ENCODE results near the gene TBPL2. TPM values are rescaled to one million over a fixed set of nuclear protein-coding genes. Genes with fewer than 3 reads are reported as not detected.
A peak's percentile ranks its signal among the peaks of the same experiment; 100 is the strongest.
"Not testable (repeated sequence)": the region's sequence is repeated elsewhere in the genome, so short reads cannot be mapped to it uniquely, and the experiment has no call there.

The TBPL2 gene
- total RNA-seq, 1 experiment from 2014 or later: not detected

GRCh38 chr14:55449116-55449515, 8.7 kb upstream of the TBPL2 start:
- in situ Hi-C loops (cut with HindIII; ENCODE audit: low pct_unique_long_range_greater_than_20kb, low sequenced_read_pairs): no loop called here

GRCh38 chr14:55448141-55448614, 7.8 kb upstream of the TBPL2 start:
- peak; percentile 57 for DNase-seq (ENCODE audit: low read depth, low spot score)
- in situ Hi-C loops (cut with HindIII; ENCODE audit: low pct_unique_long_range_greater_than_20kb, low sequenced_read_pairs): no loop called here

More at GRCh38 chr14:55449116-55449515, 8.7 kb upstream of the TBPL2 start:
- DNase-seq (ENCODE audit: low read depth, low spot score): no peak

DNA sequence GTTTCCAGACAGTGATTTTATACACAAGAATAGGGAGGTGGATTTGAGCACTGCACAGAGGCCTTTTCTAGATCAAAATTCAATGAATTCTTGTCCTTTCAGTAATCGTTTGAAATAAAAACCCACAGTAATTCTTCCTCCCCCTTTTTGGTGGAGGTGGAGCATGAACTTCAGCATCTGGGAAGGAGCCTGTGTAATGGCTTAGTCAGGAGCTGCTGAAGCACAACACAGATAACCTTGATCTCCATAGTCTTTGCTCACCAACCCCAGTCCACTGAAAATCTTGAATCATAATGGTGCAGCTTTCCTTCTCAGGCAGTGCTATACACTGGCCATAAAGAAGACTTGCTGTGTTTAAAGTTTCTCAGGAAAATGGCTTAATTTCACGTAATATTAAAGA, 6.4 kb upstream of the TBPL2 start:
- in situ Hi-C loops (cut with HindIII; ENCODE audit: low pct_unique_long_range_greater_than_20kb, low sequenced_read_pairs): no loop called here
- peak; percentile 27 for DNase-seq (ENCODE audit: low read depth, low spot score)

GRCh38 chr14:55446127-55446736, 5.8 kb upstream of the TBPL2 start:
- peak; percentile 86 for DNase-seq (ENCODE audit: low read depth, low spot score)
- in situ Hi-C loops (cut with HindIII; ENCODE audit: low pct_unique_long_range_greater_than_20kb, low sequenced_read_pairs): no loop called here

DNA sequence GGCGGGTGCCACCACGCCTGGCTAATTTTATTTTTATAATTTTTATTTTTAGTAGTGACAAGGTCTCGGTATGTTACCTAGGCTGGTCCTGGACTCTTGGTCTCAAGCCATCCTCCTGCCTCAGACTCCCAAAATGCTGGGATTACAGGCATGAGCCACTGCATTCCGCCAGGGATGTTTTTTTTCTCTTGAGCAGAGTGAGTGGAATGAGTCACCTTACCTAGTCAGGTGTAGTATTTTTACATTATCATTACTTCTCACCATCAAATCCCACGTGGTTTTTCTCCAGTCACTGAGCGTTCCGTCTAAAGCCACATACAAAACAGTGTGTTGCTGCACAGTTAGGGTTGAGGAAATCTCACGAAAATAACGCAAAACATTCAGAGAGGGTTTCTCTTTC, 870 bp upstream of the TBPL2 start:
- in situ Hi-C loops (cut with HindIII; ENCODE audit: low pct_unique_long_range_greater_than_20kb, low sequenced_read_pairs): no loop called here

DNA sequence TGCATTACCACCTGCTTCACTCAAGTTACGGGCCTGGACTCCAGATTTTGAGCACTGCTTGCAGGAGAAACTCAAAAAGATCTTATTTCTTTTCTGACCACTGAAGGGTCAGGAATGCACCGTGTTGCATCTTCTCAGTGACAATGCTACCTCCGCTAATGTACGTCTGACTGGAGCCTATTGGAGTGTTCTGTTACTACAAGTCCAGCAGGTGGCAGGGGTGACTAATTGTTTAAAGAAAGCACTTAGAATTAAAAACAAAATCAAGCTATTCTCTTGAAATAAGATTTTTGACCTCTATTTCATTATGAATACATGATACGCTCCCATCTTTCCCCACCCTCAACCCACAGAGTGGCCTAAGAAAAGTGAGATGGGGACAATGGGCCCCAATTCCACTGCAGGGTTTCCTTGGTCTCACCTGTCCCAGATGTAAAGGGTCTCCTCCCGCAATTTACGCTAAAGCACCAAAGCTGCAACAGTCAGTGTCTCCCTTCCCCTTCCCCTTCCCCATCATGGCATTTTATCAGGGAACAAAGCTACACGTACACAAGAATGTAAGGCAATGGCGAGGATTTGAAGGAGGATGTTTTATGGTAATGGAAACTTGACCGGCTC, 2.2 kb downstream of the TBPL2 start:
- DNase-seq (ENCODE audit: low read depth, low spot score): peak; percentile 57
- in situ Hi-C loops (cut with HindIII; ENCODE audit: low pct_unique_long_range_greater_than_20kb, low sequenced_read_pairs): no loop called here

More for the DNA sequence above, 870 bp upstream of the TBPL2 start:
- no peak for DNase-seq (ENCODE audit: low read depth, low spot score)

DNA sequence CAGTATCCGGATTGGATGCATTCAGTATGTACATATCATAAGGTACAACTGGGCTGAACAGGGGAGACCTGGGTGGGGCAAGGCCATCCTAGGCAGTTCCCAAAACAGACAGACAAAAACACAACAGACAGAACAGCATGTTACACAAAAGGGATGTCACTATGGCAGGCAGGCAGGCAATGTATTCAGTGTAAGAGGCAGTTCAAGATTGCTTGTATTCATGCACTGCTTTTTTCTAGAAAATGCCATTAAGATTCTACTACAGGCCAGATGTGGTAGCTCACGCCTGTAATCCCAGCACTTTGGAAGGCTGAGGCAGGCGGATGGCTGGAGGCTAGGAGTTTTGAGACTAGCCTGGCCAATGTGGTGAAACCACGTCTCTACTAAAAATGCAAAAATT, 3.5 kb downstream of the TBPL2 start:
- in situ Hi-C loops (cut with HindIII; ENCODE audit: low pct_unique_long_range_greater_than_20kb, low sequenced_read_pairs): no loop called here

DNA sequence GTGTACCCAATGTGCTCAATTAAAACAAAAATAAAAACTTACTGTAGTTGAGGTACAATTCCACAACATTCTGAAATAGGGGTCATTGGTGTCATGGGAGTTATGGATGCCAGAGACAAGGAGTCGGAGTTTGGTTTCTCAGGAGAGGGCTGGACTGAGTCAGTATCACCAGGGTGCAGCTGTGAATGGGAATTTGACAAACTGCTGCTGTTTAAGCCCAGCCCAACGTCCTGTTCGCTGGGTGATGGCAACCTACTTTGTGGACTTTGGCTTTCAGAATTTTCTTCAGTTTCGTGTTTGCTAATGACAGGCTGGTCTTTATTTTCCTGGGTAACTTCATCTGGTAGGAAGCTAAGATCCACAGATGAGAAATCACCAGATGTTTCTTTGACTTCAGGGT, 3.9 kb downstream of the TBPL2 start:
- no peak for DNase-seq (ENCODE audit: low read depth, low spot score)
- in situ Hi-C loops (cut with HindIII; ENCODE audit: low pct_unique_long_range_greater_than_20kb, low sequenced_read_pairs): no loop called here

More for the DNA sequence above, 3.5 kb downstream of the TBPL2 start:
- no peak for DNase-seq (ENCODE audit: low read depth, low spot score)

DNA sequence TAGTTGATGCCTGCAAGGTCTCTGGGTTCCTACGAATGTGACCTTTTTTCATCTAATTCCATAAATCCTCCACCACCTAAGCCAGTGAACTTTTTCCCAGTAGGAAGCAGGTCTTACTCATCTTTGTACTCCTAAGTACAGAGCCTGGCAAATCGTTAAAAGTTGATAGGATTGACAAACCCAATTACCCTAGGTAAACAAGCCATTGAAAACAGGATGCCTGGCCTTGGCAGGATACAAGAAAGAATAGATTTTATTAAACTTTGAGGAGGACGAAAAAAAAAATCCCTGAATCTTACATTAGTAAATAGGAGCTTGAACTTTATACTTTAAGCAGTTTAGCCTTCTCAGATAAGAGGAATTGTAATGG, 5.6 kb downstream of the TBPL2 start:
- in situ Hi-C loops (cut with HindIII; ENCODE audit: low pct_unique_long_range_greater_than_20kb, low sequenced_read_pairs): no loop called here
- no peak for DNase-seq (ENCODE audit: low read depth, low spot score)

GRCh38 chr14:55433880-55434804, 6.3 kb downstream of the TBPL2 start:
- DNase-seq (ENCODE audit: low read depth, low spot score): no peak
- in situ Hi-C loops (cut with HindIII; ENCODE audit: low pct_unique_long_range_greater_than_20kb, low sequenced_read_pairs): no loop called here

GRCh38 chr14:55432628-55433027, 7.8 kb downstream of the TBPL2 start:
- DNase-seq (ENCODE audit: low read depth, low spot score): no peak
- in situ Hi-C loops (cut with HindIII; ENCODE audit: low pct_unique_long_range_greater_than_20kb, low sequenced_read_pairs): no loop called here

GRCh38 chr14:55430024-55430690, 10.3 kb downstream of the TBPL2 start:
- DNase-seq (ENCODE audit: low read depth, low spot score): peak; percentile 78
- in situ Hi-C loops (cut with HindIII; ENCODE audit: low pct_unique_long_range_greater_than_20kb, low sequenced_read_pairs): no loop called here

DNA sequence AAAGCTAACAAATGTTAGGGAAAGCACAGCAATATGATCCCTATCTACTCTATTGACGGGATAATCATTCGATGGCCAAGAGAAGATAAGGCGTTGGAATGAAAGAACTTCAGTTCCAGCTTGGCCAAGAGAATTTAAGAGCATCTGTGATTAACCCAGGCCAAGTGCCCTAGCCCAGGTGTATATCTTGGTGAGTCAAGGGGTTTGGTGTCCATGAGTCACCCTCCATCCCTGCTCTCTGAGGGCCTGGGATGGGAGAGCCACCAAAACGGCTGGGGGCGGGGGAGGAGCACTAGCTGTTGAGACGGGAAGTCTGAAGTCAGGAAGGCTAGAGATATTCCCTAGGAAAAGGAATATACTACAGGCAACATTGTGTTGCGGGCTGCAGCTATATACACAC, 13.0 kb downstream of the TBPL2 start:
- in situ Hi-C loops (cut with HindIII; ENCODE audit: low pct_unique_long_range_greater_than_20kb, low sequenced_read_pairs): no loop called here
- DNase-seq (ENCODE audit: low read depth, low spot score): no peak

- no peak for DNase-seq (ENCODE audit: low read depth, low spot score)
- in situ Hi-C loops (cut with HindIII; ENCODE audit: low pct_unique_long_range_greater_than_20kb, low sequenced_read_pairs): no loop called here
Observed at GRCh38 chr14:55426891-55427290, 13.5 kb downstream of the TBPL2 start.

- DNase-seq (ENCODE audit: low read depth, low spot score): no peak
- in situ Hi-C loops (cut with HindIII; ENCODE audit: low pct_unique_long_range_greater_than_20kb, low sequenced_read_pairs): no loop called here
Observed at GRCh38 chr14:55425091-55425490, 15.3 kb downstream of the TBPL2 start.

DNA sequence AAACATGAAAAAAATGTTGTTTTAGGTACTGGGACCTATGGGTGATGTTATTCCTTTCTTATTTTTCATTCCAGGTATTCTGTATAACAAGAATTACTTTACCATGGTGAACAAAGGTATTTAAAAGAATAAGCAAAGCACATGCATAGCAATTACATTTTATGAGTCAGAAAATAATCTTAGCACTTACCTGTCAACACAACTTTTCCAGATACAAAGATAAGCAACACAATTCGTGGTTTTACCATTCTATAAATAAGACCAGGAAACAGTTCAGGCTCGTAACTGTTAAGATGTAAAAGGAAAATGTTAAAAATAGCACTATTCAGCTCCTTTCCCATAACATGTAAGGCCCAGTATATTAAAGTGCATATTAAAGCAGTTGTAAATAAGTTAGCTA, 16.4 kb downstream of the TBPL2 start:
- in situ Hi-C loops (cut with HindIII; ENCODE audit: low pct_unique_long_range_greater_than_20kb, low sequenced_read_pairs): no loop called here
- no peak for DNase-seq (ENCODE audit: low read depth, low spot score)

- DNase-seq (ENCODE audit: low read depth, low spot score); in situ Hi-C loops (cut with HindIII; ENCODE audit: low pct_unique_long_range_greater_than_20kb, low sequenced_read_pairs): not testable (repeated sequence)
Observed at GRCh38 chr14:55422338-55422737, 18.1 kb downstream of the TBPL2 start.

DNA sequence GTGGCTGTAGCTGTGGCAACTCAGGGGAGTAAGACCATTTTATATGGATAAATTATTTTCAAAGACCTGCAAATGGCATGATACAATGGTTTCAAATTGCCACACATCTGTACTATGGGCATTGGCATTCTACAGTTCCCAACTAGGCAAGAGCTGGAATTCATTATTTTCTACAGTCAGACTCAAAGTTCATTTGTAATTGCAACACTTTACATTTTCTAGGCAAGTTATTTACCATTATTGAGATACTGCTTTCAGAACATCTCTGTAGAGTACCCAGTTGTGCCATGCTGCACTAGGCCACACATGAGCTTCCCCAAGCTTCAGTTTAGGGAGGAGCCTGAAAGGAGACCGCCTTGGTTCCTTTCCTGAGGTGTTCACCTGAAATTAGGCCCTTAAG, 20.8 kb downstream of the TBPL2 start:
- DNase-seq (ENCODE audit: low read depth, low spot score): no peak
- in situ Hi-C loops (cut with HindIII; ENCODE audit: low pct_unique_long_range_greater_than_20kb, low sequenced_read_pairs): no loop called here

Data from SK-MEL-5 (cell line).